HG03103 (cell line): Measurements from ENCODE around the gene HSPA12B.
"Not testable (repeated sequence)": the region's sequence is repeated elsewhere in the genome, so short reads cannot be mapped to it uniquely, and the experiment has no call there.

Experiments used
- ATAC-seq: cut with Tn5 transposase; IDR thresholded peaks from one replicate; pipeline ENCODE4 v1.9.1; 2021; ENCODE audit warnings: low read depth; ENCODE audit not compliant: unreplicated experiment

HSPA12B gene

GRCh38 chr20:3784216-3784853 is 51.9 kb downstream of the HSPA12B start:
- ATAC-seq = no peak

- no peak for ATAC-seq
Observed at GRCh38 chr20:3784863-3785239, 52.4 kb downstream of the HSPA12B start.

- ATAC-seq = no peak
Observed at GRCh38 chr20:3785240-3786125, 53.0 kb downstream of the HSPA12B start.

GRCh38 chr20:3786126-3786484 is 53.6 kb downstream of the HSPA12B start:
- peak; percentile 3 for ATAC-seq

GRCh38 chr20:3786665-3787323 is 54.3 kb downstream of the HSPA12B start, which contains the start of gene CENPB:
CENPB (minus strand) TSS chr20:3786740; CDS start chr20:3786483, 257 bp downstream.
- peak; percentile 72 for ATAC-seq

GRCh38 chr20:3787324-3788014 is 55.0 kb downstream of the HSPA12B start:
- no peak for ATAC-seq

- no peak for ATAC-seq
Observed at GRCh38 chr20:3788685-3789155, 56.2 kb downstream of the HSPA12B start.

- ATAC-seq = not testable (repeated sequence)
Observed at GRCh38 chr20:3789201-3789600, 56.7 kb downstream of the HSPA12B start.

GRCh38 chr20:3794168-3794567 is 61.7 kb downstream of the HSPA12B start:
- ATAC-seq = not testable (repeated sequence)

GRCh38 chr20:3794701-3795420 is 62.4 kb downstream of the HSPA12B start:
- ATAC-seq = no peak

GRCh38 chr20:3795511-3796468 is 63.3 kb downstream of the HSPA12B start, which contains the start of gene CDC25B:
CDC25B (plus strand) TSS chr20:3796310; CDS start chr20:3796532, 222 bp downstream.
- ATAC-seq = peak; percentile 46

GRCh38 chr20:3796477-3797225 is 64.2 kb downstream of the HSPA12B start:
- ATAC-seq = peak; percentile 3

- ATAC-seq = no peak
Observed at GRCh38 chr20:3797226-3797545, 64.7 kb downstream of the HSPA12B start.

- ATAC-seq = no peak
Observed at GRCh38 chr20:3797592-3798372, 65.3 kb downstream of the HSPA12B start.

- ATAC-seq = no peak
Observed at GRCh38 chr20:3798373-3798768, 65.9 kb downstream of the HSPA12B start.

- ATAC-seq = no peak
Observed at GRCh38 chr20:3798908-3799248, 66.4 kb downstream of the HSPA12B start.

GRCh38 chr20:3800256-3800877 is 67.9 kb downstream of the HSPA12B start:
- ATAC-seq = no peak
